Mucosa of descending colon (tissue), 3 donors: ENCODE measurements around the gene FGGY. TPM values are rescaled to one million over a fixed set of nuclear protein-coding genes. Genes with fewer than 3 reads are reported as not detected.
"Not testable (repeated sequence)": the region's sequence is repeated elsewhere in the genome, so short reads cannot be mapped to it uniquely, and the experiment has no call there.

Source experiments
- ATAC-seq: fragments of 200-7000 bp; cut with Tn5 transposase; one replicate; pipeline ENCODE4 v1.9.1; 2020; ENCODE audit warnings: mild to moderate bottlenecking, moderate library complexity
- DNase-seq, 3 donors: peaks; one replicate each; pipeline ENCODE4 v3.0.0-alpha.2; 2020
- H3K36me3 ChIP-seq: fragments of 200-600 bp; one replicate; pipeline ENCODE4 v1.8.0; 2021; ENCODE audit warnings: low read depth, mild to moderate bottlenecking
- H3K4me1 ChIP-seq: fragments of 200-600 bp; one replicate; pipeline ENCODE4 v1.8.0; 2021; ENCODE audit warnings: low read depth, mild to moderate bottlenecking
- H3K4me3 ChIP-seq: fragments of 200-600 bp; one replicate; pipeline ENCODE4 v1.8.0; 2021; ENCODE audit warnings: mild to moderate bottlenecking
- H3K9me3 ChIP-seq: fragments of 200-600 bp; one replicate; pipeline ENCODE4 v1.8.0; 2021; ENCODE audit warnings: mild to moderate bottlenecking
- CTCF ChIP-seq: fragments of 200-600 bp; IDR thresholded peaks from one replicate; pipeline ENCODE4 v1.8.0; 2022; ENCODE audit warnings: antibody characterized with exemption, mild to moderate bottlenecking
- intact Hi-C, 2 donors: fragments of 100-400 bp; cut with DNase I in 1 of 2; cut with micrococcal nuclease in 1 of 2; formaldehyde crosslinking; loops; one replicate each; pipeline versions ENCODE4 v1.11.0 to v1.11.1; 2022; cut with DNase I, micrococcal nuclease
- total RNA-seq, 3 donors: library from RNA; stranded (reverse); fragmentation: NEBNext Ultra II Directional in 2 of 3; extraction: Animal tissue kit (Norgen Biotek cat#: 25700) in 2 of 3; gene quantifications; one replicate each; pipeline versions ENCODE4 v1.2.1 to v1.2.4, GENCODE V29; 2021 to 2023
- donor health status: DM: no; HTN: no; CAD: no; lungs with moderate emphysema.
- donor health status: DM: no; HTN: no; CAD: no.
- donor health status: DM: no; HTN: yes; CAD: no.

FGGY gene
- total RNA-seq, 3 donors from 2014 or later, result 25.2 to 38.3 (median 36.6) TPM

- no peak overlapping the region for H3K4me3 ChIP-seq
- H3K4me1 ChIP-seq, result no peaks in the 10 kb centered on the region
- no peak for ATAC-seq
- intact Hi-C loops, result no loop called here
- TF ChIP-seq CTCF, result no peak
- no peak for DNase-seq
- peaks cover 3% of the 10 kb centered on the region for H3K9me3 ChIP-seq
- no peaks in the 10 kb centered on the region for H3K36me3 ChIP-seq
Observed at GRCh38 chr1:59569198-59569597, 272.3 kb downstream of the FGGY start.

- Histone ChIP-seq H3K4me3 (no peak overlapping the region), H3K36me3 (no peaks in the 10 kb centered on the region), H3K4me1 (no peaks in the 10 kb centered on the region), H3K9me3 (peaks cover 4% of the 10 kb centered on the region)
- DNase-seq, result peak in 1 of 3 donors; percentile 46
- intact Hi-C loops, result no loop called here
- TF ChIP-seq CTCF, result no peak
- peak; percentile 76 for ATAC-seq
Observed at GRCh38 chr1:59570524-59570923, 273.6 kb downstream of the FGGY start.

- ATAC-seq (no peak), DNase-seq (no peak)
- peaks cover 9% of the 10 kb centered on the region for H3K9me3 ChIP-seq
- H3K36me3 ChIP-seq, result no peaks in the 10 kb centered on the region
- H3K4me1 ChIP-seq, result no peaks in the 10 kb centered on the region
- no peak overlapping the region for H3K4me3 ChIP-seq
- no peak for TF ChIP-seq CTCF
- intact Hi-C loops, result no loop called here
Observed at GRCh38 chr1:59574085-59574484, 277.2 kb downstream of the FGGY start.

- no peaks in the 10 kb centered on the region for H3K4me1 ChIP-seq
- no peaks in the 10 kb centered on the region for H3K36me3 ChIP-seq
- intact Hi-C loops, result no loop called here
- no peak overlapping the region for H3K4me3 ChIP-seq
- no peak for TF ChIP-seq CTCF
- no peak for DNase-seq
- H3K9me3 ChIP-seq, result peaks cover 9% of the 10 kb centered on the region
- peak; percentile 26 for ATAC-seq
Observed at GRCh38 chr1:59577774-59578173, 280.9 kb downstream of the FGGY start.

- no peak for ATAC-seq
- Histone ChIP-seq H3K4me1 (no peaks in the 10 kb centered on the region), H3K9me3 (peaks cover 5% of the 10 kb centered on the region), H3K4me3 (no peak overlapping the region), H3K36me3 (no peaks in the 10 kb centered on the region)
- intact Hi-C loops, result no loop called here
- TF ChIP-seq CTCF, result no peak
- DNase-seq, result no peak
Observed at GRCh38 chr1:59579222-59579621, 282.3 kb downstream of the FGGY start.

GRCh38 chr1:59580257-59580656 is 283.4 kb downstream of the FGGY start:
- ATAC-seq, result no peak
- Histone ChIP-seq H3K36me3 (no peaks in the 10 kb centered on the region), H3K4me1 (no peaks in the 10 kb centered on the region), H3K9me3 (peaks cover 5% of the 10 kb centered on the region), H3K4me3 (no peak overlapping the region)
- intact Hi-C loops, result no loop called here
- no peak for TF ChIP-seq CTCF
- DNase-seq, result no peak

GRCh38 chr1:59592410-59592809 is 295.5 kb downstream of the FGGY start:
- DNase-seq, H3K36me3 ChIP-seq, H3K4me3 ChIP-seq, ATAC-seq, intact Hi-C loops, H3K9me3 ChIP-seq: not testable (repeated sequence)
- H3K4me1 ChIP-seq, result peaks cover 25% of the 10 kb centered on the region
